GM18499 (cell line): ENCODE results near the gene MAF.
A peak's percentile ranks its signal among the peaks of the same experiment; 100 is the strongest.

ENCODE experiments used
- ATAC-seq: cut with Tn5 transposase; IDR thresholded peaks from one replicate; pipeline ENCODE4 v1.9.1; 2021; ENCODE audit warnings: moderate number of reproducible peaks; ENCODE audit not compliant: insufficient read depth, unreplicated experiment

MAF gene

DNA sequence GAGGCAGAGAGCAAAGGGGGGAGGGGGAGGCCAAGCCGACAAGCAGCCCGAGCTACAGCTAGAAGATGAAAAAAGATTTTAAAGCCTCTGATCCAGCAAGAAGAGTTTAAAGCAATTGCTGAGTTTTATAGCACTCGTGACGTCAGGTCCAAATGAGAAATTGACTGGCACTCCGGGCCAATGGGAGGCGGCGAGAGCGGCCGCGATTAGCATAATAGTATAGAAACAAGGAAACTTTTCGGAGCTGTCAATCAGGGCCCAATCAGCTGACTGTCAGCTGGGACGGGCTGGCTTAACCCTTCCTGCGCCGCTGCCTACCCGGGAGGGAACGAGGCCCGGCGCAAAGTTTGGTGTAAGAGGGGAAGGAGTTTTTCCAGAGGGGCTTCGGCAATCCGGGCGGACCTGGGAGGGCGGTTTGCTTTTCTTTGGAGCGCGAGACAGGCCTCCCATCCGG is at the start of gene MAF:
TSS of gene MAF (minus strand) at position 100 of the 454 bp plus-strand sequence. CDS start 835 bp downstream, outside the sequence.
- ATAC-seq: peak; percentile 52

DNA sequence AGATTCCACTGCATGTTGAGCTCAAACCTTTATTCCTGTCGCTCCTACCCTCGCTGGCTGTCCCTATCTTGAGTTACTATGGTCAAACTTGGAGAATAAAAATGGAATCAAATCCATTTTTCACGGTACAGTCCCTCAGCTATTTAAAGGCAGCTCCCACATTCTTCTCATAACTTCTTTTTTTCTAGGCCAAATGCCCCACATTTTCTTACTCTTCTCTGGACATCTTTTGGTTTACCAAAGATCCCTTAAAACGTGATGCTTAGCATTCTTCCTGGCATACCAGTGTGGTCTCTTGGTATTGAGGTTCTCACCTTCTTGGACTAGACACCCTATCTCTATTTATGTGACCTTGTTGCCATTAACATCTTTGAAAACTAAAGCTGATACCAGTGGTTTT is 48.3 kb upstream of the MAF start:
- ATAC-seq: no peak

DNA sequence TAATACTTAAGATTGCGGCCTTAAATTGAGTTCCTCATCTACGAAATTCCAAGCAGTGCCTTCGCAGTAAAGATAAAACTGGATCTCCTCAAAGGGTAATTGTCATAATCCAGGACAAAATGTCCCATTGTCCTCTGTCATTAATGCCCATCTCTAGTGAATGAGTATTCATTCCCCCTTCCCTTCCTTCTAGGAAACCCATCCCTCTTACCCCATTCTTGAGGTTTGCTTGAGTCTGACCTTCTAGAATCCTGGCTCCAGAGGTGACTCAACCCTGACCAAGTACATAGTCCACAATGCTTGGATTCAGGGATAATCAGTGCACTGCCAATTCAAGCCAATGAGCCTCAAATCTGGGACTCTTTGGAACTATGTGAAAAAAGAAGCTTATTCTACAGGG is 47.0 kb upstream of the MAF start:
- ATAC-seq: no peak

DNA sequence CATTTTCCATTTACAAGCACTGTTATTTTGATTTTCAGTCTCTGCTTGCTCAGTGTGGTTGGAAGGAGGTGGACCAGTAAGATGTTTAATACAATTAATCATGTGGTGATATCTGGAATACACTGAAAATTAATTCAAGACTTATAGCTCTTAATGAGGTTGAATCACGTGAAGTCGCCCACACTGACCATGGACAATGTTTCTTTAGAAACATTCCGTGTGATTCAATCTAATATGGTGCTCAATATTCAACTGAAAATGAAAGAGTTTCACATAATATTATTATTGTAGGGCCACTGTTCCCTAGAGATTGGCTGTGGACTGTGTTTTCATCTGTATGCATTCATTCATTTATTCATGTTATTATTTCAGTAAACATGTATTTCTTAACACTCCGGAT is 45.2 kb upstream of the MAF start:
- ATAC-seq: no peak

DNA sequence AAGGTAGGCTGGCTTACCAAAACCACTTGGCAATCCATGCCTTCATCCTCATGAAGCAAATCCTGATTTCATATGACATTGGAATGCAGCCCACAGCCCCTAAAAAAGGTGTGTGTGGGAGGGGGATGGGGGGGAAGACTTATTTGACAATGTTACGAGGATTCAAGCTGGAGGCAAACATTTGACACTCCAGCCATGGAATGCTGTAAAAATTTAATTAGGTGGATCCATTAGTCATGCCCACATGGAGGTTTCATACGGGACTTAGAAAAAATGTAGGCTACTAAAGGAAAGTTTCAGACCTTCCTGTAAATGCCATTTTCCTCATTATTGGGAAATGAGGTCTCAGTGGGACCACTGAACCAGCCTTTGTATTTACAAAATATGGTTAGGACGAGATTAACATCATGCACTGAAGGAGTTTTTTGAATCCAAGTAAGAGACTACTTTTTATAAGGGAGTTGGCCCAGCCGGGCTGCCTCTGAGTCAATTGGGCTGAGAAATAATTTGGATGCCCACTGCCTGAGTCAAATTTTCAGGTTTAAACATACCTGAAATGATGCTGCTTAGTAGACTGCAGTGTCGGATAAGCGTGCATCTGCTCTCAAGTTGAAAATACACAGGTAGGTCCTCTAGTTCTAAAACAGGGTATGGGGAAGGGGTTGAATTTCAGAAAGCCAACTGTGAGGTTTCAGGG is 44.6 kb upstream of the MAF start:
- no peak for ATAC-seq

DNA sequence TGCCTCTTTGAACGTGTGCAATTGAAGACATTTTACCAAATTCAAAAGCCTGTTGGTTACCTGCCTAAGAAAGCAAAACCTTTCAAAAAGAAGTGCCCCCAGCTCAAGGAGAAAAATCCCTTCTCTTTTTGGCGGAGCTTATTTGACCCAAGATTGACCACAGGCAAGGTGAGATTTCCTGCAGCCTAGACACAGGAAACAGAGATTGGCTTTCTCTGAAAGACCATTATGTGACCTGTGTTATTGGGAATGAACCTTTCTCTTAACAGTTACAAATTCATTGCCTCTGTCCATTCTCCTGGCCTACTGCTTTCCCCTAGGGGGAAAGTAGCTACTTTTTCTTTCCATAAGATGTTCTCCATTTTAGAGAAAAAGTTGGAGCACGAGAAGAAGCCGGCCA is 42.1 kb upstream of the MAF start:
- no peak for ATAC-seq

DNA sequence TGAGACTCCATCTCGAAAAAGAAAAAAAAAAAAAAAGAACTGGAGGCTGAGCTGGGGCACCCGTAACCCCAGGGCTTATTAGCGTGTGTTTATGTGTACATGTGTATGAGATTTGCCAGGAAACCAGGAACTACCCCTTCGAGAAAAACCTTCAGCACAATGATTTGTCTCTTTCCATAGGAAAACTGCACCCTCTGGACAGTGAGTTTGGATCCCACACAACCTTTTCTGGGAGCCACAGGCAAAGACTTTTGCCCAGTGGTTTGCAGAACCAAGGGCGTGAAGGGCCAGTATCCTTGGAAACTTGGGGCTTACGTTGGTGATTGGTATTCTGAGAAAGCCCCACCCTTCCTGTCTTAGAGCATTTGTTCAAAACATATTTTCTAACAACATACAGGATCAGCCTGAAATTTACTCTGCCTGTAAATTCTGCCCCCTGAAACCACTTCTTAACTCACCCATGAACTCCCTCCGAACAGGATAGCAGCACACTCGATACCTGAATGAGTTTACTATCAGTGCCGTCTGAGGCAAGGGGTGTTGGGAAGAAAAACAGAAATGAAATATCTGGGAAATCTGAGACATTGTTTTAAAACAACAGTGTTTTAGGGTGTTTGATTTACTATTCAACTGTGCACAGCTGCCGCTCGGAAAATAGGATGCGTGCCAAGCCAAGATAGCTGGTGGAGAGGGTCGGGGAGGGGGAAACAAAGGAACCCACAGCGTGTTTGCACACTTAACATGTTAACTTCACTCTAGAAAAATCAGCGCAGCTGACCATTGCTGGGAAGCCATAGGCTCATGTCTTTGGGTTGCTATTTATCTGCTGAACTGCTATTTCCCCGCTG is 40.2 kb upstream of the MAF start:
- no peak for ATAC-seq

DNA sequence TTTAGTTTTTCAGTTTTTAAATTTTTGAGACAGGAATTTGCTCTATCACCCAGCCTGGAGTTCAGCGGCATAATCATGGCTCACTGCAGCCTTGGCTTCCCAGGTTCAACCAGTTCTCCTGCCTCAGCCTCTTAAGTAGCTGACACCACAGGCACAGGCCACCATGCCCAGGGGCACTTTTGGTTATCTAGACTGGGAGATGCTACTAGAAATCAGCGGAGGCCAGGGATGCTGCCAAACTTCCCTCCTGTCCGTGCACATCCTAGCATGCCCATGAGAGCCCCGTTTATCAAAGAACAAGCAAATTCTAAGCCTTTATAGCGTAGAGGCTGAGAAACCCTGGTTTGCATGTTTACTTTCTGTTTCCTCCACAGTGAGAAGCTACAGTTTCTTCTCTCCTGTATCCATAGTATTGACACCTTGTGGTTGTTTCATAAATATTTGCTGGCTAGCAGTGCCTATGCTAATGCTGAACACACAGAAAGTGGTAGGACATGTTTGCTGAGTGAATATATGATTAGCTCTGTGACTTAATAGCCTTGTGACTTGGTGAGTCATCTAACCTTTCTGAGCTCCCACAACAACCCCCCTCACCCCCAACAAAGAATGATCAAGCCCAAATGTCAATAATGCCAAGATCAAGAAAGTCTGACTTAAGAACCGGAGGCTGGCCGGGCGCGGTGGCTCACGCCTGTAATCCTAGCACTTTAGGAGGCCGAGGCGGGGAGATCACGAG is 39.2 kb upstream of the MAF start:
- no peak for ATAC-seq

DNA sequence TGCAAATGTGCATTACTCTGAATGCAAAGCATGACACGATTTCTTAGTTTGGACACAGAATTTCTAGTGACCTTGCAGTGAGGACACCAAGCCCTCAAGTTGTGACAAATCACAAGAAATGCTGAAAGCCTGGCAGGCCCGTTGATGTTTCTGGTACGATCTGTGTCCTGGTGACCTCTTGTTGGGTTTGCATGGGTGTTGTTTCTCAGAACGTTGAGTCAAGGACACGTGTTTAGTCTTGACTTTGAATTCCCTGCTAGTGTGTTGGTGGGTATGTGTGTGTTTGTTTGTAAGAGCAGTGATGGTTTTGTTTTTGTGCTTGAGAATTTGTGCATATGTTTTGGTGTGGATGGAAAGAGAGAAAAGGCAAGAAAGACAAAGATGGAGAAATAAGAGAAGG is 37.8 kb upstream of the MAF start:
- no peak for ATAC-seq

DNA sequence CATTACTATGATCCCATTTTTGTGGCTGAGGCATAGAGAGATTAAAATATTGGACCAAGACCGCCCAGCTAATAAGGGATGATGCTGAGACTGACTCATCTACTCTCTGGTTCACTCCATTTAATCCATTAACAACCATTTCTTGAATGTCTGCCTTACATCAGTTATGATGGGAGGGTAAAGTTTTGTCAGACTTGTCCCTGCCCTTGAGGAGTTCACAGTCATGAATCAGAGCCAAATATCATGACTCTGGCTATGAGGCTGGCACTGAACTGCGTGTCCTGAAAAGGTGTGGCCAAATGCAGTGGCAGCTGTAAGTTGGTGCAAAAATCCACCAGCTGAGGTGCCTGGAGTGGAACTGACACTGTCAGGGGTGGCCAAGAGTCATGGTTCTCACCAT is 35.0 kb upstream of the MAF start:
- ATAC-seq: no peak

DNA sequence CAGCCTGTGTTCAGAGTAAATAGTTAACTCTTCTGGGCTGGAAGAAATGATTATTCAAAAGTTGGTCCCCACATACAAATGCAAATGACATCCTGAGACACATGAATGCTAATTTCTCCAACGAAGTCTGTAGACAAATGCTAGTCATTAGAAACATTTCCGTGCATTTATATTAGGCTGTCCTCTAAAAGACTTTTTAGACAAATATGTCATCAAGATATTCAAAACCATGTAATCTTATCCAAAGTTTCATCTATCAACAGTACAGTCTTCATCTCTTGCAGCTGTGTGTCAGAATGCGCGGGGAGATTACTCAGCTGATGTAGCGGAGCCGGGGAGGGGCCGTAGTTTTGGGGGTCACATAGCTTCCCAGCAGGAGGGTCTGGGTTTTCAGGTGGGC is 33.8 kb upstream of the MAF start:
- no peak for ATAC-seq

DNA sequence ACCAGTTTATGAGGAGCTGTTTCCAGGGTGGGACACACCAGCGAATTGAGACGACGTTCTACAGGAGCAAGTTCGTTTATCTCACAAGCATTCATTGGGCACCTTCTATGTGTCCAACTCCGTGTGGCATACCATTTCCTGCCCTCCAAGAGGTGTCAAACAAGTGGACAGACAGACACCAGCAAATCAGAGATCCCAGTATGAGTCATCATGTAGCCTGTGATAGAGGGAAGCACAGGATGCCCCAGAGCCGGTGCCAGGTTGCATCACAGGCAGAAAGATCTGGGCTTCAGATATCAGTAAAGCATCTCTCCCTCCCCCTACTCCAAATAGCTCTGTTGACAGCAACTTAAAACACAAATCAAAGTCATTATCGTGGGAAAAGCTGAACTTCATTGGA is 31.8 kb upstream of the MAF start:
- no peak for ATAC-seq

DNA sequence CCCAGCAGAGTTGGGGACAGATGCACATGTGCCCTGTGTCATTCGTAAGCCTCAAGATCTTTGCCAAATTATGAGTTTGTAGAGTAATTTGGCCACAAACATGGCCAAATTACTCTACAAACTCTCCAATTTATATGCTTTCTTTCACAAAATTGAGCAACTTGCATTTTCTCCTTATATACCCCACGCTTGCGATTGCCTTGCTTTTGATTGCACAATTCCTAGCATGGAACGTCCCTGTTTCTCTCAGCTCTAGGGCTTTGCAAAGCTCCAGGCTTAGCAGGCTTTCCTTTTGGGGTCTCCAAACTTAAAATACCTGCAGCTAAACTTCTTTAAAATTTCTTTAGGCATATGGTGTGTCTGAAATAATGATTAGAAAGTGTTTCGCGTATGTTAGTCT is 28.5 kb upstream of the MAF start:
- ATAC-seq: no peak

DNA sequence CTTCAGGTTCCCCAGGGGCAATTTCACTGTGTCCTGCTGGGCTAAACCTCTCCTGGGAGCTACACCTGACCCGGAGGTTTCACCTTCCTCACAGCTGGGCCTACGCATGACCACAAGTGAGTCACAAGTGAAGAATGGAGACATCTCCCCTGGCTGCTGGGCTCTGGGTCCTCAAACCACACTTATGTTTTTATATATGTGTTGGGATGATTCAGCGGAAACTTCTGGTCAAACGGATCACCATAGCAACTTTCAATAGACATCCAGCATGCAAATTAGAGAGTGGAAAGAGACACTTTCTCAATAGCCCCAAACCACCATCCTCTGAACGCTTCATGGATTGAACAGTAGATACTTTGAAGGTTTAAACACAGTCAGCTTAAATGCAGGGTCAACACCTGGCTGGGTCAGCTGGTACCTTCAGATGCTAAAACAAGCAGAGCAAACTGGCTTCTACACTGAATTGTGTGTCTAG is 28.0 kb upstream of the MAF start:
- peak; percentile 95 for ATAC-seq

DNA sequence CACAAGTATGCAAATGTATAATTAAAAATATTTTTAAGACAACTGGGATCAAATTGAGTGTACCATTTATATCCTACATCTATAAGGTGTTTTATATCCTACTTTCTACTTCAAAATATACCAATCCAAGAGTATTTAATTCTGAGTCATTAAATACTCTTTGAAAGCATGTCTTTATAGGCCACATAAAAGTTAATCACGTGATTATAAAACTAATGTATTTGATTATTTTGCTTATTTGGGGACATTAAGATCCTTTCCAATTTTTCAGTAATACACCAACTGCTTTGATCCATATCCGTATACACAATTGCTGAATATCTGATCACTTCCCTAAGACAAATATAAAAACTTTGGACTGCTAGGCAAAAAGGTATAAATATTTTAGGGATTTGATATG is 26.6 kb upstream of the MAF start:
- ATAC-seq: no peak

DNA sequence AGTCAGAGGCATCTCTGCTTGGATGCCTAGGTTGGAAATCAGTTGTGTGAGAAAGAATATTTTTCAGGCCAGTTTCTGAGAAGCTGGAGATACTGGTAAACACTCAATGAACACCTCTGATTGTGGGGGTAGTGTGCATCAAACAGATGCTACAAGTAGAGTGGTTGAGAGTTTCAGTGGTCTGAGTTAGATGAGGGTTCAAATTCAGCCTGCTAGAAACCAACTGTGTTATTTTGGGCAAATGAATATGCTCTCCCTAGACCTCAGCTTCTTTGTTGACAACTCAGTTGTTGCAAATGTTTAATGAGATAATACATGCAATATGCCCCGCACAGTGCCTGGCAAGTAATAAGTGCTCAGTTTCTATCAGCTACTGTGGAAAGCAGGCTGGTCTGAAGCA is 25.2 kb upstream of the MAF start:
- ATAC-seq: no peak

DNA sequence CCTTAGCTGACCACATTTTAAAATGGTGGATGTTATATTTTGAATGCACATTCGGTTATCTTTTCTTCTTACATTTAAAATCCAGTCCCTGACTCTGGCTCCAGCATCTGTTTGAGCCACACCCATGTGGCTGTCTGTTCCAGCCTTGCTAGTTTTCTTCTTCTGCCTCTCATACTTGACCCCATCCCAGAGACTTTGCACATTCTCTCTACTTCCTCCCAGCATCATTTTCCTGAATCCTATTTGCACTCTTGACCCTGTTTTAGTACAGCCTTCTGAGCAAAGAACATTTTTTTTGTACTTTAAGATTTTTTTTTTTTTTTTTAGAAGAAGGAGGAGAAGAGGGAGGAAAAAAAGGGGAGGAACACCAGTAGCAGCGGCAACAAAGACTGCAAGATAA is 23.3 kb upstream of the MAF start:
- no peak for ATAC-seq

DNA sequence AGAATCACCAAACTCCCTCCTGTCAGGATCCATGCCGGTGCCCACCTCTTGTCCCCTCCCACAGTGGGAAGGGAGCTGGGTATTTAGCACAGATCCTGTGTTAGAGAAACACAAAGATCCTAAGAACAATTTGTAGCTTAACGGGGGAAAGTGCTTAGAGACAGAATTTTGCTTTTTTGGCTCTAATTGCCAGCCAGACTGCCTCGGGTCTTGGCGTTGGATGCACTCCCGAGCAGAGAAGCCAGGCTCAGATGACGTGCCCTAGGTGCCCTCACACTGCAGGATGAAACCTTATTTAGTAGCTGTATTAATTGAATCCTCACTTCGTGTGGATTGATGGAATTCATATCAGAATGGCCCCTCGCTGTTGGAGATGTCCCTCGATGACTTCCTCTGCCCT is 22.5 kb upstream of the MAF start:
- no peak for ATAC-seq

DNA sequence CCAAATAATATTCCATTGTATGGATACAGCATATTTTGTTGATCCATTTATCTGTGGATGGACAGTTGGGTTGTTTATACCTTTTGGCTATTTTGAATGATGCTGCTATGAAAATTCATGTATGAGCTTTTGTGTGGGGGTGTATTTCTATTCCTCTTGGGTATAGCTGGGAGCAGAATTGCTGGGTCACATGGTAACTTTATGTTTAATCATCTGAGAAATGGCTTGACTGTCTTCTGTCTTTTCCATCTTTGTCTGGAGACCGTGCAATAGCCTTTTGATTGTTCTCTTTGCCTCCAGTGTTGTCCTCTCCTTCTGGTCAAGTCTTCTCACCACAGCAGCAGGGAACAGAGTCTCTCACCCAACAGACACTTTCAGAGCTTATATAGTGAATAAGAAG is 20.5 kb upstream of the MAF start:
- ATAC-seq: no peak

DNA sequence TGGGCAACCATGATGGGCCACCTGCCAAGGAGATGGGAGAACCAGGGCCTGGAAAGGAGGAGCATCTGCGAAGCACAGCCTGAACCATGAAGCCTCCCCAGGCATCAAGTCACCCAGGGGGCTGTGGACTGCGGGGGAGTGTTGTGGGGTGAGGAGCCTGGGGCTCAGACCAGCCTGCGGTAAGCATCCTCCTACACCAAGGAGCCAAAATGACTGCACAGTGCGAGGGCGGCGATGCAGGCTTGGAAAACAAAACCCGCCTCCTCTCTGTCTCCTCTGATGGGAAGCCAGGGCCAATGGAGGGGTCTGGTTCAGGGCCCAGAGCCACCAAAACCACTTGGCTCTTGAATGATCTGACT is 18.1 kb upstream of the MAF start:
- ATAC-seq: no peak

DNA sequence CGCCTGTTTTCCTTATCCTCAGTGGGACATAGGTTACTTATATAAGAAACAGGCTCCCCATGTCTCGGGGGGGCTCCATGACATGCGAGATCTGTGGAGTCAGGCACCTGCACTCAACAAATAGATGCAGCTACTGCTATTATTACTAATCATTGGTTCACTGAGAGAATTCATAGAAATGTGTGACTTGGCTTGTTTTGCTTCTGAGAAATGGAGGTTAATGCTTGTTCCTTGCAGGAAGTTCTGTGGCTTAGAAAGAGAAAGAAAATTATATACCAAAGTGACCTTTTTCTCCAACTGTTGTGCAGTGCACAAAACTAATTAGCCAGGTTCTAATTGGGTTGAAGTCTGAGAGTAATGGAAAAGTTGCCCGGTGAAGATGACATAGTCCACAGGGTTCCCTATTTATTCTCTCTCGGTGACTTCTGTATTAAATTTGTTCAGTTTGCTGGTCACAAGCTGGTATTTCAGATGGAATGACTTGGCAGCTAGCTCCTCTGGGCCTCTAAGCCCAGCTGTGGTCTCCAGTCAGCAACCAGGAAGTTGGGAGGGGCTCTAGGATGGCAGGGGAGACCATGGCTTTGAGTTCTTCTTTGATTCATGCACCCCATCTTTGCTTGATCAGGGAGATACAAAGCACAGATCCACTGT is 17.6 kb upstream of the MAF start:
- ATAC-seq: no peak
